ENCODE data around the gene AP3M1.
A peak's percentile ranks its signal among the peaks of the same experiment; 100 is the strongest.

Gene AP3M1

GRCh38 chr10:74107391-74107790, 43.2 kb downstream of the AP3M1 start:
- in situ Hi-C loops (cut with MboI; ENCODE audit: low sequenced_read_pairs, unreplicated experiment) = no loop called here
- no peak for DNase-seq (ENCODE audit: low spot score)
- TF ChIP-seq CTCF (IDR thresholded peaks at IDR 0.05; ENCODE audit: borderline replicate concordance, control extremely low read depth, extremely low read depth, insufficient read depth, missing control alignments) = no peak

- DNase-seq (ENCODE audit: low spot score) = no peak
- TF ChIP-seq CTCF (IDR thresholded peaks at IDR 0.05; ENCODE audit: borderline replicate concordance, control extremely low read depth, extremely low read depth, insufficient read depth, missing control alignments) = no peak
Observed at GRCh38 chr10:74104996-74105395, 45.6 kb downstream of the AP3M1 start.

GRCh38 chr10:74104480-74104879, 46.1 kb downstream of the AP3M1 start:
- TF ChIP-seq CTCF (IDR thresholded peaks at IDR 0.05; ENCODE audit: borderline replicate concordance, control extremely low read depth, extremely low read depth, insufficient read depth, missing control alignments) = no peak
- in situ Hi-C loops (cut with MboI; ENCODE audit: low sequenced_read_pairs, unreplicated experiment) = no loop called here
- no peak for DNase-seq (ENCODE audit: low spot score)

More at GRCh38 chr10:74104996-74105395, 45.6 kb downstream of the AP3M1 start:
- in situ Hi-C loops (cut with MboI; ENCODE audit: low sequenced_read_pairs, unreplicated experiment) = no loop called here

- in situ Hi-C loops (cut with MboI; ENCODE audit: low sequenced_read_pairs, unreplicated experiment) = no loop called here
- peak; percentile 67 for DNase-seq (ENCODE audit: low spot score)
- peak; percentile 63 for TF ChIP-seq CTCF (IDR thresholded peaks at IDR 0.05; ENCODE audit: borderline replicate concordance, control extremely low read depth, extremely low read depth, insufficient read depth, missing control alignments)
Observed at GRCh38 chr10:74103560-74104258, 46.9 kb downstream of the AP3M1 start.

- in situ Hi-C loops (cut with MboI; ENCODE audit: low sequenced_read_pairs, unreplicated experiment) = loop anchor here (25.0 kb wide), 1 partner anchor 213 kb away; no protein-coding TSS in a partner anchor
- TF ChIP-seq CTCF (IDR thresholded peaks at IDR 0.05; ENCODE audit: borderline replicate concordance, control extremely low read depth, extremely low read depth, insufficient read depth, missing control alignments) = no peak
- no peak for DNase-seq (ENCODE audit: low spot score)
Observed at GRCh38 chr10:74099836-74100235, 50.8 kb downstream of the AP3M1 start.

GRCh38 chr10:74099420-74099819, 51.2 kb downstream of the AP3M1 start:
- no peak for DNase-seq (ENCODE audit: low spot score)
- in situ Hi-C loops (cut with MboI; ENCODE audit: low sequenced_read_pairs, unreplicated experiment) = loop anchor here (25.0 kb wide), 1 partner anchor 212 kb away; no protein-coding TSS in a partner anchor
- no peak for TF ChIP-seq CTCF (IDR thresholded peaks at IDR 0.05; ENCODE audit: borderline replicate concordance, control extremely low read depth, extremely low read depth, insufficient read depth, missing control alignments)

All from GM13976 (cell line).